ENCODE results near the gene BUD13.
A peak's percentile ranks its signal among the peaks of the same experiment; 100 is the strongest.
"Not testable (repeated sequence)": the region's sequence is repeated elsewhere in the genome, so short reads cannot be mapped to it uniquely, and the experiment has no call there.

BUD13 gene

GRCh38 chr11:116792144-116792868 lies 19.5 kb upstream of the BUD13 start:
- DNase-seq = no peak

- no peak for DNase-seq
These were observed 19.0 kb upstream of the BUD13 start, which contains the start of gene APOA5 for GRCh38 chr11:116791813-116792143. Gene APOA5, minus strand, starts transcription at chr11:116791879. Its CDS starts 19 bp downstream, at chr11:116791860.

GRCh38 chr11:116791002-116791812 lies 18.4 kb upstream of the BUD13 start:
- peak; percentile 75 for DNase-seq

GRCh38 chr11:116790167-116791001 lies 17.6 kb upstream of the BUD13 start:
- no peak for DNase-seq

GRCh38 chr11:116788975-116789374 lies 16.2 kb upstream of the BUD13 start:
- no peak for DNase-seq

- DNase-seq = no peak
These were observed 15.7 kb upstream of the BUD13 start for GRCh38 chr11:116788534-116788933.

- DNase-seq = peak; percentile 85
These were observed 15.1 kb upstream of the BUD13 start, which contains the start of gene ZPR1 for GRCh38 chr11:116787786-116788486. Gene ZPR1, minus strand, starts transcription at chr11:116788023. Its CDS starts 33 bp downstream, at chr11:116787990.

GRCh38 chr11:116787436-116787785 lies 14.6 kb upstream of the BUD13 start:
- DNase-seq = no peak

- no peak for DNase-seq
These were observed 14.2 kb upstream of the BUD13 start for GRCh38 chr11:116786966-116787365.

- no peak for DNase-seq
These were observed 13.5 kb upstream of the BUD13 start for GRCh38 chr11:116786326-116786725.

- no peak for DNase-seq
These were observed 9.9 kb upstream of the BUD13 start for GRCh38 chr11:116782728-116783127.

GRCh38 chr11:116778556-116778955 lies 5.8 kb upstream of the BUD13 start:
- DNase-seq = no peak

- DNase-seq = no peak
These were observed 4.3 kb upstream of the BUD13 start for GRCh38 chr11:116777056-116777455.

- no peak for DNase-seq
These were observed 3.8 kb upstream of the BUD13 start for GRCh38 chr11:116776522-116776984.

GRCh38 chr11:116775975-116776374 lies 3.2 kb upstream of the BUD13 start:
- DNase-seq = no peak

- no peak for DNase-seq
These were observed 1.9 kb upstream of the BUD13 start for GRCh38 chr11:116774661-116775060.

GRCh38 chr11:116773203-116774097 lies 663 bp upstream of the BUD13 start:
- DNase-seq = no peak

- DNase-seq = no peak
These were observed 852 bp downstream of the BUD13 start for GRCh38 chr11:116771935-116772334.

- DNase-seq = no peak
These were observed 10.7 kb downstream of the BUD13 start for GRCh38 chr11:116762132-116762531.

- DNase-seq = not testable (repeated sequence)
These were observed 16.7 kb downstream of the BUD13 start for GRCh38 chr11:116756044-116756443.

- no peak for DNase-seq
These were observed 22.6 kb downstream of the BUD13 start for GRCh38 chr11:116750070-116750718.

Measured in activated CD4-positive, alpha-beta T cell treated with anti-CD3 and anti-CD28 coated beads, Interleukin-2, amount 50 U/mL, for 1 hour (primary cell).